8988T (cell line): ENCODE measurements around the gene PRPS2.

ENCODE experiments used
- DNase-seq: peaks from one replicate; pipeline ENCODE4 v3.0.0; 2011

The PRPS2 gene

DNA sequence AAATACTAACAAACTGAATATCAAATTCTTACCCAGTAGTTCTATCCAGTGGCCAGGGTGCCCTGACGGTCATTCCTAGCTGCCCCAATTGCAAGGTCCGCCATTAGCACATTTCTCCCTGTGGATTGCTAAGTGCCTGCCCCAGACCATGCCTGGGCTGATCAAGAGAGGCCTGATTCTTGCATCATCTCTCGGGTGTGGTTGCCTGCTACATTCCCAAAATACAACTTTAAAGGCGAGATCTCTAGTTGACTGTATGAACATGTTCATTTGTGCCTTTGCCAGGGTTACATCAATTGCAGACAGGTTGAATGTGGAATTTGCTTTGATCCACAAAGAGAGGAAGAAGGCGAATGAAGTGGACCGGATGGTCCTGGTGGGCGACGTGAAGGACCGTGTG, 28.0 kb downstream of the PRPS2 start:
- DNase-seq, result no peak

- no peak for DNase-seq
Observed at GRCh38 chrX:12820737-12821136, 29.5 kb downstream of the PRPS2 start.

- DNase-seq, result no peak
Observed at GRCh38 chrX:12824944-12825343, 33.7 kb downstream of the PRPS2 start.

- DNase-seq, result no peak
Observed at GRCh38 chrX:12825801-12826200, 34.6 kb downstream of the PRPS2 start.

GRCh38 chrX:12843061-12843667, 52.0 kb downstream of the PRPS2 start:
- no peak for DNase-seq

DNA sequence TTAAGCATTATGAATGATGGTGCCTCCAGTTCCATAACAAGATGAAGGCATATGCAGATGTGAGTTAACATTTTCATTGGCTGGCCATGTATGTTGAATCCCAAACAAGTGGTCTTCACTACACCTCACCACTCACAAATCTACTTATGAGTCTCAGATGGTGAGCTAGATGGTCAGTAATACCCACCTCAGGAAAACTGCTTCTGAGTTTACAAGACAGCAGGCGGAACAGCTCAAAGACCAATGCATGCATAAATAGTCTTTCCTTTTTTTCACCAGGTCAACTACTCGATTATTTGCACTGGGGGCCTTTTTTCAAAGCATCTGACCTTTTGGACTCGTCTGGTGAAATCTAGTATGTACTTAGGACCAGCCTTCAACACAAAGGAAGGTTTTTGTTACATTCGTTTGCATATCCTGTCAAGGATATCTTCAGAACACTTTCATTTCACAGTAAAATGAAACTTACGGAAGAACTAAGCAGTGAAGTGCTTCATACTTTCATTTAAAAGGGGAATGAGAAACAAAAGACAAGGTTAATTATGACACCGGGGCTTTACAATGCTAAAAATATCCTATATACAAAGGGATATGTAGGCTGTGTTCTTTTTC, 52.6 kb downstream of the PRPS2 start:
- DNase-seq, result no peak

DNA sequence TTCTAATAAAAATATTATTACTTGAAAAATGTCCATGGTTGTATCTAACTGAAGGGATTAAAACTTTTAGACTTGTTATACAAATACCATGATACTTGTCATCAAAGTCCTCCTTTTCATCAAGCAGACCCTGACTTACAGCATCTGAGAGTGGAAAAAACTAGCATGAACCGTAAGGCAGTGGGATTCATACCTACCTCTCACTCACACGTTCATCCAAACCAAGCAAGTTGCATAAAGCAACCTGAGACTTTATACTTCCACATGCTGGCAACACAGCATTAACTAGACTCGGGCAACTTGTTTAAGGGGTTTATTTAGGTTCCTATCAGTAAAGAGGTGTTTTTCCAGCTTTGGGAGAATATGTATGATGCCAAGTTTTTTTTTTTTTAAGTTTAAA, 53.1 kb downstream of the PRPS2 start:
- DNase-seq, result no peak

DNA sequence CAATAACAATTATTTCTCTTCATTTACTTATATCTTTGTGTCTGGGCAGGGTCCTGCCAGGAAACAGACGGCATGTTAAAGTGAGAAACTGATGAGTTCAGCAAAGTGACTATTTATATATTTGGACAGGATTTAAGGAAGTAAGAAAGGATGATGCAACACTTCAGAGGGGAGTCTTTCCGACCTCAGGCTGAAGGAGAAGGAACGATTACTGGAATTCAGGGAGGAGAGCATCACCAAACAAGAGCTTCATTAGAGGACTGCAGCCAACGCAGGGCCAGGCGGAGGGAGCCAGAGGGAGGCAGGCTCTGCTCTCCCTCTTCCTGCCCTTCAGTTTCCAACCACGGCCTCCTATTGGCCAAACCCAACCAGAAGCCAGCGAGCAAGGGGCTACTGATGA, 74.1 kb downstream of the PRPS2 start:
- no peak for DNase-seq

- no peak for DNase-seq
Observed at GRCh38 chrX:12866451-12867377, 75.5 kb downstream of the PRPS2 start, which contains the start of gene TLR7. Gene TLR7, plus strand, starts transcription at chrX:12867072. Its CDS starts 507 bp downstream, at chrX:12867579.

DNA sequence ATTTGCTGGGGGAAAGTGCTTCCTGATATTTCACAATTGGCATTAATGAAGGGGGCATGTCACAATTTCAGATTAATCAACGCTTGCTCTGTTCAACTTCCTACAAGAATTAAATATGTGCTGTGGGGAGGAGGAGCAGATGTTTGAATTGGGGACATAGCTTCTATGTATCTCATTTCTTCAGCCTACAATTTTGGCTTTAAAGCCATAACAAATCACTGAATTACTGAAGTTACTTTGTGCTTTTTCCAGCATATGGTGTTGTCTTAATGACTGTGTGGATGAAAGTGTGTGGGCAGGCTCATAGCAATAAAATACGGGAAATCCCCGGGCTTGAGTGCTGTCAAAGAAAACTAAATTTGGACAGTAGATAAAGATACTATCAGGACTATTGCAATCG, 76.5 kb downstream of the PRPS2 start:
- DNase-seq, result no peak

GRCh38 chrX:12868747-12869146, 77.5 kb downstream of the PRPS2 start:
- DNase-seq, result no peak

DNA sequence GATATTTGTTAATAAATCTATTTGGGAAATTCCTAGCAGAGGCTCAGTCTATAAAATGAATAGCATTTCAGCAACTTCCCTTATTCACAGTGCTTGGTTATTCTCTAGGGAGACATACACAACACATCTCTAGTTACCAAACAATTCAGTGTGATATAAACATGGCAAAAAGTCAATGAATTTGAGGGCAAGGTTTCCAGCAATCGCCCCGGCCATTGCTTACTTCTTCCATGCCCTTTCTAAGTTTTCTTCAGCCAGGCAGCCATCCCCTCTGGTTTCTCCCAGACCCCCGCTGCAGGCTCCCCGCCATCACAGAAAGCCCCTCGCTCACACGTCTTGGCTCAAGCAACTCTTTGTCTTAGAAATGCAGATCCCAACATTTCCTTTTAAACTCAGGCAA, 80.0 kb downstream of the PRPS2 start:
- DNase-seq, result no peak

GRCh38 chrX:12872741-12873140, 81.5 kb downstream of the PRPS2 start:
- DNase-seq, result no peak
